Thymus (tissue), 11 donors: ENCODE data around the gene ZFHX3. TPM values are rescaled to one million over a fixed set of nuclear protein-coding genes. Genes with fewer than 3 reads are reported as not detected.

Experiments used
- DNase-seq, 9 donors: peaks; one replicate each; pipeline ENCODE4 v3.0.0-alpha.2; 2013; ENCODE audit warnings: low spot score in 9 of 9, low read depth in 6 of 9, missing footprints in 1 of 9
- H3K27ac ChIP-seq, 2 donors: one replicate each; pipeline ENCODE4 v1.5.1; 2013; ENCODE audit warnings: control low read depth in 1 of 2, low read depth in 1 of 2, low read length in 1 of 2, mild to moderate bottlenecking in 1 of 2, moderate library complexity in 1 of 2
- H3K27me3 ChIP-seq, 2 donors: one replicate each; pipeline ENCODE4 v1.5.1; 2013; ENCODE audit warnings: low read length in 1 of 2; ENCODE audit not compliant: control insufficient read depth in 2 of 2, insufficient read depth in 1 of 2
- H3K36me3 ChIP-seq, 2 donors: one replicate each; pipeline ENCODE4 v1.5.1; 2013; ENCODE audit warnings: low read length in 1 of 2, mild to moderate bottlenecking in 1 of 2, moderate library complexity in 1 of 2; ENCODE audit not compliant: control insufficient read depth in 2 of 2, insufficient read depth in 2 of 2
- H3K4me1 ChIP-seq, 2 donors: one replicate each; pipeline ENCODE4 v1.5.1; 2013; ENCODE audit warnings: low read length in 2 of 2; ENCODE audit not compliant: control insufficient read depth in 2 of 2, insufficient read depth in 2 of 2
- H3K4me3 ChIP-seq, 2 donors: one replicate each; pipeline ENCODE4 v1.5.1; 2013; ENCODE audit warnings: low read length in 2 of 2, control low read depth in 1 of 2, mild to moderate bottlenecking in 1 of 2
- H3K9me3 ChIP-seq, 2 donors: one replicate each; pipeline ENCODE4 v1.5.1; 2013; ENCODE audit warnings: low read length in 1 of 2, mild to moderate bottlenecking in 1 of 2; ENCODE audit not compliant: control insufficient read depth in 2 of 2, insufficient read depth in 1 of 2
- WGBS: extraction: QIAGEN DNeasy Blood & Tissue Kit; methylation state at CpG from one replicate; pipeline ENCODE4 v1.1.7; 2013; 5-methylcytosine and 5-hydroxymethylcytosine counted together
- polyA plus RNA-seq: library from polyadenylated mRNA; stranded (reverse); fragments of 200-250 nt; gene quantifications from one replicate; pipeline ENCODE4 v1.2.3, GENCODE V29; 2013
- total RNA-seq: library from RNA; stranded (reverse); fragments of 120-200 nt; gene quantifications from one replicate; pipeline ENCODE4 v1.2.4, GENCODE V29; 2013
- donor health status: healthy.

The ZFHX3 gene
- total and polyA plus RNA-seq, 2 donors: 0.90 to 1.9 TPM

GRCh38 chr16:72865835-72866234 is 182.1 kb downstream of the ZFHX3 start:
- H3K36me3 ChIP-seq: no peaks in the 10 kb centered on the region
- H3K27ac ChIP-seq: no peak overlapping the region
- WGBS: 98% methylated on average over 7 of the region's 7 CpGs
- no peak overlapping the region for H3K4me3 ChIP-seq
- H3K4me1 ChIP-seq: no peaks in the 10 kb centered on the region
- H3K9me3 ChIP-seq: no peaks in the 10 kb centered on the region
- H3K27me3 ChIP-seq: no peaks in the 10 kb centered on the region
- no peak for DNase-seq

DNA sequence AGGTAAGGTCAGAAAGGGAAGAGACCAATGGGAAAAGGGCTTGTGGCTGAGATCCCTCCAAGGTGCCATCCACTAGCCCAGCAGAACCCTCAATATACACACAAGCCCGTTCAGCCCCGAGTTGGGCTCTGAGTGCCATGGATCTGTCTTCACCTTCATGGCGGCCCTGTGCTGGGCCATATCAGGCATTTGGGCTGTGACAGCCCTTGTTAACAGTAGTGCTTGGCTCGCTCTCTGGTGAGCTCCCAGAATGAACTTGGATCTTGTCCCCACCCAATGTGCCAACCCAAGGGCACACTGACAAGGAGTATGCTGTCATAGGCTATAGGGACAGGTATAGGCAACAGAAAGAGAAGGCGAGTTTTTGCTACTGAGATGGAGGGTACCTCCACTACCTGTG is 182.7 kb downstream of the ZFHX3 start:
- DNase-seq: no peak
- Histone ChIP-seq H3K4me1 (no peaks in the 10 kb centered on the region), H3K4me3 (no peak overlapping the region), H3K36me3 (no peaks in the 10 kb centered on the region), H3K9me3 (no peaks in the 10 kb centered on the region), H3K27ac (no peak overlapping the region), H3K27me3 (no peaks in the 10 kb centered on the region)
- 96% methylated on average over 5 of the region's 5 CpGs for WGBS

GRCh38 chr16:72864130-72864833 is 183.6 kb downstream of the ZFHX3 start:
- Histone ChIP-seq H3K27me3 (no peaks in the 10 kb centered on the region), H3K27ac (no peak overlapping the region), H3K36me3 (no peaks in the 10 kb centered on the region), H3K9me3 (no peaks in the 10 kb centered on the region), H3K4me3 (no peak overlapping the region), H3K4me1 (no peaks in the 10 kb centered on the region)
- 72% methylated on average over 6 of the region's 6 CpGs for WGBS
- no peak for DNase-seq

- no peaks in the 10 kb centered on the region for H3K9me3 ChIP-seq
- H3K27me3 ChIP-seq: no peaks in the 10 kb centered on the region
- no peak for DNase-seq
- no peaks in the 10 kb centered on the region for H3K4me1 ChIP-seq
- no peak overlapping the region for H3K4me3 ChIP-seq
- no peak overlapping the region for H3K27ac ChIP-seq
- no peaks in the 10 kb centered on the region for H3K36me3 ChIP-seq
Observed at GRCh38 chr16:72862090-72862489, 185.8 kb downstream of the ZFHX3 start.

DNA sequence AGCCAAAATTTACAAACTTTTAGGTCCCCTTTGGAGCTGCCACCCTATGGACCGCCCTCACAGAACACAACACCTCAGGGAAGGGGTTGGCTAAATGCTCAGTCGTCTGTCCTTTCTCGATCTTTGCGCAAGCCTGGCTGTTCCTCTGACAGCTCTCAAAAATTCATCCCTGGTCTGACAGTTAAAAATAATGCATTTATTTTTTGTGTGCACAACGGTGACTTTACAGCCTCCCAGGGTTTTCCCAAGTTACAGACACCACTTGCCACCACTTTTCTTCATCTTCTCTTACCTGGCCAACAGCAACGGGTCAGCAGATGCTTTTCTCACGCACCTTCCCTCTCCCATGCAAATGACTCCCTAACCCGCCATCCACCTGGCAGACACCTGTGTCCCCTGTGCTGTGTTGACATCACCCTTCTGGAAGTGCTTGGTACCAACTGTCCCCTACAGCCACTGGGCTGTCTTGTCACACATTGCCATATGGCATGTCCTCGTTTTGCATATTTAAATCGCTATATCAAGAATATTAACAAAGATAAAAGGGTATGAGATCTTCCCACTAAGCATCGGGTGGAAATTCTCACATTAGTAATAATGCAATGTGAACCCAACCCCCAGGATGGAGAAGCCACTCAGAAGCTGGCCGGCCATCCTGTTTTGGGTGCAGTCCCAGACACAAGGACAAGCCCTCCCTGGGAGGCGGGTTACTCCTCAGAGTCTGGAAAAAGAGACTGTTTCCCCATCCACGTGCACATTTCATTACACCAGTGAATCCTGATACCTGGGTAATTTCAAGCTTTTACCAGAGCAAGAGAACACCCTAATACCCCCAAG is 187.0 kb downstream of the ZFHX3 start:
- Histone ChIP-seq H3K27me3 (no peaks in the 10 kb centered on the region), H3K4me3 (no peak overlapping the region), H3K4me1 (no peaks in the 10 kb centered on the region), H3K9me3 (no peaks in the 10 kb centered on the region), H3K36me3 (no peaks in the 10 kb centered on the region), H3K27ac (no peak overlapping the region)
- DNase-seq: no peak
- WGBS: 94% methylated on average over 14 of the region's 14 CpGs

DNA sequence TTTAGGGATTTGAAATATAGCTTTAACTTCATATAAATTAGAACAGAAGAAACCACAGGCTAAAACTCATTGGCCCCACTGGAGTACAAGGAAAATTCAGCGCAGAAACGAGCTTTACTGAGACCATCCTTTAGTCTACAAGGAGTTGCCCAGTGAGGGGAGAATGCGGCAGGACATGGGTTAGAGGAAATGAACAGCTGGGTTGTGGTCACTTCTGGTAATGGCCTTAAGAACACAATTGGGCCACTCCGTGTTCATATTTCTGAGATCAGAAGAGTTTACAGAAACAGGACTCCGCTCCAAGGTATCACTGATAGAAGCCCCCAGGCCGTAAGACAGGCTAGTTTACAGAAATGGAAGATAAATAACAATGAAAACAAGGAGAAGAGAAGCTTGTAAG is 188.3 kb downstream of the ZFHX3 start:
- no peaks in the 10 kb centered on the region for H3K36me3 ChIP-seq

GRCh38 chr16:72858665-72859493 is 189.0 kb downstream of the ZFHX3 start:
- 91% methylated on average over 21 of the region's 21 CpGs for WGBS

More for the DNA sequence above, 188.3 kb downstream of the ZFHX3 start:
- Histone ChIP-seq H3K27ac (no peak overlapping the region), H3K4me3 (no peak overlapping the region), H3K9me3 (no peaks in the 10 kb centered on the region), H3K27me3 (no peaks in the 10 kb centered on the region), H3K4me1 (no peaks in the 10 kb centered on the region)
- no peak for DNase-seq
- WGBS: 97% methylated on average over 6 of the region's 6 CpGs

DNA sequence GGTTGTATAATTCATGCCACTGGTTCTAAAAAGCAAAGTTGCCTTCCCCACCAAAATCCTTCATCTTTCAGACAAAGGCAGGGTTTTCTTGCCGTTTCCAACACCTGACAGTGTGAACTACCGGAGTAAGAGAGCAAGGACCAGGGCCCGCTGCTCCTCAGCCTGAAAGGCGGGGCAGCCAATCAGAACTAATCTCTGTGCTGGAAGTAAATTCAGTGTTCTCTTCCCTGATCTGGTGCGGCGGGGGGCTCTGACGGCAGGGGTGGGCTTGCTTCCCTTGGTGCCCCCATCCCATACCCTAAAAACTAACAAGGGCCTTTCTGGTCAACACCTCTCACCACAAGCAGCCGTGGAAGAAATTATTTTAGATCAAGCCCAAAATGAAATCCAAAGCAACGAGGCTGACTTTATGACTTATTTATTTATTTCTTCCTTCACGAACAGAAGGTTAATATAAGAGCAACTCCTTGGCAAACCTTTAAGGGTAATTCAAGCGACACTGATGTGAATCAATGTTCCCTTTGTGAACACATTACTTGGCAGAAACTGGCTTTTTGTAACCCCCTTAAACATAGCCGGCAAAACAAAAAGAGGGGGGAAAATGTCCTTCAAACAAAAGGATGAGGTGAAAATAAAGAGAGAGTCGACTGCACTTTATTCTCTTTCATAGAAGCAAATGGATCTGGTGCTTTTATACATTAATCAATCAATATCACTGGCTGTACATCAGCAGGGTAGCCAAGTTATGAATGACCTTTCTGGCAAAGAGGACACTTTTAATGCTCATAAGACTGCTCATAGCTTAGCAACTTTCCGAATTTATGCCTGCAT is 189.9 kb downstream of the ZFHX3 start:
- 96% methylated on average over 14 of the region's 14 CpGs for WGBS
- no peaks in the 10 kb centered on the region for H3K4me1 ChIP-seq
- H3K27ac ChIP-seq: no peak overlapping the region
- no peak for DNase-seq
- no peaks in the 10 kb centered on the region for H3K36me3 ChIP-seq
- no peaks in the 10 kb centered on the region for H3K9me3 ChIP-seq
- no peak overlapping the region for H3K4me3 ChIP-seq
- H3K27me3 ChIP-seq: no peaks in the 10 kb centered on the region

More at GRCh38 chr16:72858665-72859493, 189.0 kb downstream of the ZFHX3 start:
- H3K9me3 ChIP-seq: no peaks in the 10 kb centered on the region
- H3K4me3 ChIP-seq: no peak overlapping the region
- no peak for DNase-seq
- no peaks in the 10 kb centered on the region for H3K4me1 ChIP-seq
- H3K27me3 ChIP-seq: no peaks in the 10 kb centered on the region
- H3K27ac ChIP-seq: no peak overlapping the region
- H3K36me3 ChIP-seq: no peaks in the 10 kb centered on the region
